Right lobe of liver (tissue), 4 donors: Measurements from ENCODE around the gene RBP5.

Source experiments
- CTCF ChIP-seq, 4 donors: fragments of 200-600 bp in 3 of 4; fragments of 450-650 bp in 1 of 4; IDR thresholded peaks; one replicate each; pipeline versions ENCODE4 v1.5.1 to v1.8.0; 2016 to 2022; ENCODE audit warnings: antibody characterized with exemption in 4 of 4, mild to moderate bottlenecking in 2 of 4
- POLR2A ChIP-seq: fragments of 450-650 bp; IDR thresholded peaks from one replicate; pipeline ENCODE4 v1.6.1; 2017; ENCODE audit warnings: antibody characterized with exemption, mild to moderate bottlenecking
- donor health status: DM: no; HTN: no; CAD: no.
- donor health status: DM: no; HTN: no; CAD: no.
- donor health status: DM: no; HTN: yes; CAD: no.

GRCh38 chr12:7141351-7142005 is 12.8 kb upstream of the RBP5 start:
- TF ChIP-seq CTCF (IDR thresholded peaks at IDR 0.05) (no peak), POLR2A (no peak)
